Measurements from ENCODE around the gene FAM181B. TPM values are rescaled to one million over a fixed set of nuclear protein-coding genes. Genes with fewer than 3 reads are reported as not detected.

Gene FAM181B
- total and polyA plus RNA-seq, 11 donors, result 0.06 to 0.35 (median 0.10) TPM; not detected in 3

DNA sequence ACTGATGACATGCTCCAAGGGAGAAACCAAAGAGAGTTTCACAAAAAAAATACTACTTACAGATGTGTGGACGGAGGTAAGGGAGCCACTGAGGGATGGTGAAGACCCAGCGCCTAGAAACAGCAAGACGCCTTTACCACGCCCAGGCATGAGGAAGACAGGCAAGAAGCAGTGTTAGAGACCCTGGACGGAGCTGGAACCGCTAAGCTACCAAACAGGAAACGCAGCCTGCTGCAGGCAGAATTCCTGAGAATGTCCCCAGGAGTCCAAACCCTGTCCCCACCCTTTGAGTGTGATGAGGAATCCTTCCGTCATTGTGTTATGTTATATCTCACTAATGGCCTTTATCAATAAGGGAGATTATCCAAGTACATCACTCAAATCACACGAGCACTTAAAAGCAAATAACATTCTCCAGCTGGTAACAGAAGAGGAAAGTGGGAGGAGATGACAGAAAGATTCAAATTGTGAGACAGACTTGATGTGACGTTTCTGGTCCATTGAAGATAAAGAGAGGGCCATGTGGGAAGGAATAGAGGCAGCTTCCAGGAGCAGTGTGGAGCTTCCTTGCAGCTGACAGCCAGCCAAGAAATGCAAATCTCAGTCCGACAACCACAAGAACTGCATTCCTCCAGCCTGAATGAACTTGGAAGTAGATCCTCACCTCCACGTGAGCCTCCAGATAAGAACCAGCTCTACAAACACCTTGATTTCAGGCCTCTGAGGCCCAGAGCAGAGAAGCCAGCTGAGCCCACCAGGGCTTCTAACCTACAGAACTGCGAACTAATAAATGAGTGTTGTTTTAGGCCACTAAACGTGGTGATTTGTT lies 19.1 kb downstream of the FAM181B start:
- Histone ChIP-seq H3K4me1 (peaks cover 0 to 10% (median 2%) of the 10 kb centered on the region in 12 donors), H3K9me3 (no peaks in the 10 kb centered on the region), H3K27ac (no peak overlapping the region), H3K4me3 (no peak overlapping the region), H3K36me3 (no peaks in the 10 kb centered on the region), H3K27me3 (peaks cover 0 to 35% (median 0%) of the 10 kb centered on the region in 9 donors)
- ATAC-seq, result no peak
- DNase-seq, result no peak
- intact Hi-C loops (cut with DNase I), result loop anchor here in 8 of 10 donors (5.0 to 10.0 kb wide), 7 partner anchors 148 to 1110 kb away; no protein-coding TSS in a partner anchor
- 39 to 50% (median 47%) methylated on average over 13 to 14 of the region's 14 CpGs for WGBS, 4 donors
- no peak for TF ChIP-seq POLR2A (IDR thresholded peaks at IDR 0.05)
- no peak for TF ChIP-seq CTCF (IDR thresholded peaks at IDR 0.05)

GRCh38 chr11:82711648-82712047 lies 22.0 kb downstream of the FAM181B start:
- Histone ChIP-seq H3K9me3 (no peaks in the 10 kb centered on the region), H3K27me3 (peaks cover 0 to 35% (median 0%) of the 10 kb centered on the region in 9 donors), H3K36me3 (no peaks in the 10 kb centered on the region), H3K4me1 (no peaks in the 10 kb centered on the region), H3K27ac (no peak overlapping the region), H3K4me3 (no peak overlapping the region)
- ATAC-seq (no peak), DNase-seq (no peak)
- TF ChIP-seq POLR2A (IDR thresholded peaks at IDR 0.05), result no peak
- no peak for TF ChIP-seq CTCF (IDR thresholded peaks at IDR 0.05)
- intact Hi-C loops (cut with DNase I), result loop anchor here in 7 of 10 donors (10.0 kb wide), 5 partner anchors 153 to 1113 kb away; no protein-coding TSS in a partner anchor

DNA sequence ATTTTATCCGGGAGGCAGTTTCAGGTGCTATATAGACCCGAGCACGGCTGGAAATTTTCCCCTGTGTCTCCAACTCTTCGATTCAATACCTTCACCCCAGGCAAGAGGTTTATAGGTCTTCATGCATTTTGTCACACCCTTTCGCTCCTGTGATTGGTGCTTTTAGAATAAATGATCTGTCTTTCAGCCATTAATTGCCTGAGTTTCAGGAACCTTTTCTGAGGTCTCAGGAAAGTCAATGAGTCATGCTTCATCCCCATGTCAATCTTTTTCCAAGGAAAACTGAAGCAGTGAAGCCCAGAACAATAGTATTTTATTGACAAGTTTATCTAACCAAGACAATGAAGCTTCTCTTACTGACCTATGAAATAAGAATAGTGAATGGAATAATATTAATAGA lies 29.9 kb downstream of the FAM181B start:
- H3K27ac ChIP-seq, result no peak overlapping the region
- 81 to 88% (median 86%) methylated on average over 5 of the region's 5 CpGs for WGBS, 4 donors

More for the DNA sequence above, 29.9 kb downstream of the FAM181B start:
- DNase-seq (no peak), ATAC-seq (no peak)
- H3K4me3 ChIP-seq, result no peak overlapping the region
- H3K36me3 ChIP-seq, result no peaks in the 10 kb centered on the region
- intact Hi-C loops (cut with DNase I), result loop anchor here in 2 of 10 donors (5.0 to 10.0 kb wide), 2 partner anchors 49 to 1059 kb away; no protein-coding TSS in a partner anchor
- peaks cover 0 to 16% (median 0%) of the 10 kb centered on the region in 9 donors for H3K27me3 ChIP-seq
- no peaks in the 10 kb centered on the region for H3K9me3 ChIP-seq
- TF ChIP-seq POLR2A (IDR thresholded peaks at IDR 0.05) (no peak), CTCF (IDR thresholded peaks at IDR 0.05) (no peak)
- H3K4me1 ChIP-seq, result no peaks in the 10 kb centered on the region

All from heart left ventricle (tissue), 16 donors.